Mesenchymal stem cell (in vitro differentiated cells and primary cell): ENCODE measurements around the gene SLC25A29.
A peak's percentile ranks its signal among the peaks of the same experiment; 100 is the strongest.

Experiments
- DNase-seq: peaks from one replicate; pipeline ENCODE4 v3.0.0-alpha.2; 2013
- H2AFZ ChIP-seq: one replicate; pipeline ENCODE4 v1.6.1; 2013; ENCODE audit warnings: low read depth, mild to moderate bottlenecking, control low read depth, inconsistent platforms, low read length, moderate library complexity
- H2AK5ac ChIP-seq: 2 replicates; pipeline ENCODE4 v1.6.1; 2013; ENCODE audit warnings: low read length, moderate library complexity, mild to moderate bottlenecking, inconsistent platforms; ENCODE audit not compliant: severe bottlenecking
- H2BK120ac ChIP-seq: one replicate; pipeline ENCODE4 v1.6.1; 2013; ENCODE audit warnings: low read depth, mild to moderate bottlenecking, inconsistent platforms, low read length, moderate library complexity
- H2BK12ac ChIP-seq, 2 experiments: one replicate each; pipeline ENCODE4 v1.6.1; 2013; ENCODE audit warnings: inconsistent platforms in 2 of 2, low read length in 2 of 2, mild to moderate bottlenecking in 2 of 2, moderate library complexity in 2 of 2, control low read depth in 1 of 2
- H2BK15ac ChIP-seq: one replicate; pipeline ENCODE4 v1.6.1; 2013; ENCODE audit warnings: mild to moderate bottlenecking, low read depth, inconsistent platforms; ENCODE audit not compliant: poor library complexity, severe bottlenecking
- H2BK5ac ChIP-seq: 2 replicates; pipeline ENCODE4 v1.6.1; 2013; ENCODE audit warnings: low read depth, mild to moderate bottlenecking, low read length, control low read depth, inconsistent platforms; ENCODE audit not compliant: poor library complexity, severe bottlenecking
- H3K14ac ChIP-seq, 2 experiments: one replicate each; pipeline ENCODE4 v1.6.1; 2013; ENCODE audit warnings: inconsistent platforms in 2 of 2, low read length in 2 of 2, control low read depth in 1 of 2, mild to moderate bottlenecking in 1 of 2, moderate library complexity in 1 of 2
- H3K18ac ChIP-seq, 2 experiments: one replicate each; pipeline ENCODE4 v1.6.1; 2013; ENCODE audit warnings: inconsistent platforms in 2 of 2, low read length in 2 of 2, control low read depth in 1 of 2, low read depth in 1 of 2, mild to moderate bottlenecking in 1 of 2
- H3K23ac ChIP-seq, 2 experiments: one replicate each; pipeline ENCODE4 v1.6.1; 2013; ENCODE audit warnings: inconsistent platforms in 2 of 2, low read length in 2 of 2, mild to moderate bottlenecking in 2 of 2, moderate library complexity in 2 of 2, control low read depth in 1 of 2
- H3K27ac ChIP-seq: 2 replicates; pipeline ENCODE4 v1.5.1; 2013; ENCODE audit warnings: mild to moderate bottlenecking, moderate library complexity, low read length, control low read depth, inconsistent platforms; ENCODE audit not compliant: poor library complexity, severe bottlenecking
- H3K27me3 ChIP-seq, 2 experiments: 2 replicates each; pipeline versions ENCODE4 v1.6.1 to v1.7.0; 2013; ENCODE audit warnings: low read length in 2 of 2, mild to moderate bottlenecking in 2 of 2, moderate library complexity in 2 of 2, control low read depth in 1 of 2, inconsistent platforms in 1 of 2; ENCODE audit not compliant: control insufficient read depth in 1 of 2, insufficient read depth in 1 of 2
- H3K36me3 ChIP-seq, 2 experiments: 2 replicates each; pipeline versions ENCODE4 v1.6.1 to v1.7.0; 2013; ENCODE audit warnings: low read length in 2 of 2, control low read depth in 1 of 2, inconsistent platforms in 1 of 2, low read depth in 1 of 2, mild to moderate bottlenecking in 1 of 2; ENCODE audit not compliant: insufficient read depth in 2 of 2, control insufficient read depth in 1 of 2
- H3K4ac ChIP-seq, 2 experiments: one replicate each; pipeline ENCODE4 v1.6.1; 2013; ENCODE audit warnings: inconsistent platforms in 2 of 2, low read length in 2 of 2, mild to moderate bottlenecking in 2 of 2, moderate library complexity in 2 of 2, control low read depth in 1 of 2, low read depth in 1 of 2
- H3K4me1 ChIP-seq: 2 replicates; pipeline ENCODE4 v1.6.1; 2013; ENCODE audit warnings: low read depth, low read length, control low read depth; ENCODE audit not compliant: control insufficient read depth, insufficient read depth
- H3K4me2 ChIP-seq: 2 replicates; pipeline ENCODE4 v1.6.1; 2013; ENCODE audit warnings: low read length, mild to moderate bottlenecking, inconsistent platforms; ENCODE audit not compliant: poor library complexity, severe bottlenecking
- H3K4me3 ChIP-seq, 2 experiments: 2 replicates each; pipeline versions ENCODE4 v1.5.1 to v1.7.0; 2013; ENCODE audit warnings: low read length in 2 of 2, mild to moderate bottlenecking in 2 of 2, control low read depth in 1 of 2, low read depth in 1 of 2; ENCODE audit not compliant: insufficient read depth in 1 of 2
- H3K79me1 ChIP-seq: replicated peaks from 2 replicates; pipeline ENCODE4 v1.6.1; 2013; ENCODE audit warnings: mild to moderate bottlenecking, control low read depth, low read length, inconsistent platforms; ENCODE audit not compliant: poor library complexity, severe bottlenecking
- H3K9ac ChIP-seq: 2 replicates; pipeline ENCODE4 v1.7.0; 2013; ENCODE audit warnings: mild to moderate bottlenecking, low read length, moderate library complexity
- H3K9me3 ChIP-seq: 2 replicates; pipeline ENCODE4 v1.7.0; 2013; ENCODE audit warnings: mild to moderate bottlenecking, low read length; ENCODE audit not compliant: control insufficient read depth
- H4K8ac ChIP-seq: one replicate; pipeline ENCODE4 v1.6.1; 2013; ENCODE audit warnings: inconsistent platforms, mild to moderate bottlenecking, low read length, moderate library complexity
- H4K91ac ChIP-seq: one replicate; pipeline ENCODE4 v1.6.1; 2013; ENCODE audit warnings: mild to moderate bottlenecking, low read length, inconsistent platforms
- WGBS: methylation state at CpG from one replicate; pipeline ENCODE4 v1.1.7; 2013; ENCODE audit warnings: mixed read lengths; 5-methylcytosine and 5-hydroxymethylcytosine counted together

SLC25A29 gene

DNA sequence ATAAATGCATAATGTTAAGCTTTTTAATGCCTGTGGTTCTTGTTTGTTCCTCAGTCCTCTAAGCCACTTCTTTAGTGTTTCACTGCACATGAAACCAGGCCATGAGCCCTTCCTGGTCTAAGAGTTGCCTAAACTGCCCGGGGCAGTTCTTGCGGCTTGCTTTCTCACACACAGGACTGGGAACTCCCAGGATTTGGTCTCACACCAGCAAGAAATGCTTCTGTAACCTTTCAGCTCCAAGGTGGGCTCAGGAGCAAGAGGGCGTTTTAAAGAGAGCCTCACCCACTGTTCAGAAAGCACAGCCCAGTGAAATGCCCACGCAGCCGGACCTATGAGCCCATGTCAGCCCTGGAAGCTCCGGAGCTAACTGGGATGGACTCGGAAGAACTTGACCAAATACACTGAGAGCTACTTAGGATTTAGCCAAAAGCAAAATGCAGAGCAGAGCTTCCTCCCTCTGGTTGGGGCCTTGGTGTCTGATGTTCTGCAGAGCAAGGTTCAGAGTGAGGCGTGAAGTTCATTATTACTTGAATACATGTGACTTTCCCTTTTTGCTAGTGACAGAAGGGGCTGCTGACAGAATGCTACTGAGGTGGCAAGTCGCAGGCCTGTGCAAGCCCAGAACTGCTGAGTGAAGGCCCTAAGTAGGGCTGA lies 23.4 kb downstream of the SLC25A29 start:
- Histone ChIP-seq H4K91ac (no peak overlapping the region), H3K4ac (no peak overlapping the region), H2BK12ac (no peak overlapping the region), H3K9me3 (no peaks in the 10 kb centered on the region), H3K4me3 (no peak overlapping the region), H3K27me3 (no peaks in the 10 kb centered on the region), H3K23ac (no peak overlapping the region), H2BK120ac (no peak overlapping the region), H3K14ac (no peak overlapping the region), H3K79me1 (peaks cover 32% of the 10 kb centered on the region), H2AFZ (no peak overlapping the region), H2AK5ac (no peak overlapping the region), H4K8ac (no peak overlapping the region), H3K36me3 (peaks cover 5 to 29% of the 10 kb centered on the region in 2 experiments), H3K27ac (no peak overlapping the region), H2BK15ac (no peak overlapping the region), H3K4me1 (peaks cover 35% of the 10 kb centered on the region), H2BK5ac (no peak overlapping the region), H3K18ac (no peak overlapping the region), H3K4me2 (no peak overlapping the region), H3K9ac (no peak overlapping the region)
- DNase-seq: no peak
- 97% methylated on average over 9 of the region's 9 CpGs for WGBS

DNA sequence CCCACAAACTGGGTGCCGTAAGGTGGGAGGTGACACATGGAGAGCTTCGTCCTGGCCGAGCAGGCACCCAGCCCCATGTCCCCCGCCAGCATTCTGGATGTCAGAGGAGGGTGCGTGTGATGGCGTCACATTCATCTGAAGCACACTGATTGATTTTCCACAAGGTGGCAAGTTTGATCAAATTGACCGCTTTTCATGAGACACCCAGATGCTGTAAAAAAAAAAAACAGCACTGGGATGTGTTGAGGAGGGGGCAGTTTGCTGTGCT lies 24.2 kb downstream of the SLC25A29 start:
- Histone ChIP-seq H3K18ac (no peak overlapping the region), H3K9ac (no peak overlapping the region), H2BK5ac (no peak overlapping the region), H3K14ac (no peak overlapping the region), H3K36me3 (peaks cover 13 to 31% of the 10 kb centered on the region in 2 experiments), H3K9me3 (no peaks in the 10 kb centered on the region), H3K27ac (no peak overlapping the region), H3K4me2 (no peak overlapping the region), H3K27me3 (no peaks in the 10 kb centered on the region), H2BK120ac (no peak overlapping the region), H3K4me1 (peaks cover 30% of the 10 kb centered on the region), H3K23ac (no peak overlapping the region), H3K4me3 (no peak overlapping the region), H2BK15ac (no peak overlapping the region), H4K91ac (no peak overlapping the region), H3K79me1 (peaks cover 35% of the 10 kb centered on the region), H2AK5ac (no peak overlapping the region), H2AFZ (no peak overlapping the region), H3K4ac (no peak overlapping the region), H4K8ac (no peak overlapping the region), H2BK12ac (no peak overlapping the region)
- WGBS: 94% methylated on average over 7 of the region's 7 CpGs
- no peak for DNase-seq

GRCh38 chr14:100281286-100282082 lies 24.8 kb downstream of the SLC25A29 start:
- H2BK15ac ChIP-seq: no peak overlapping the region
- H3K14ac ChIP-seq: no peak overlapping the region
- H3K18ac ChIP-seq: no peak overlapping the region
- no peak overlapping the region for H4K91ac ChIP-seq
- H2BK120ac ChIP-seq: no peak overlapping the region
- DNase-seq: no peak
- no peak overlapping the region for H3K4me3 ChIP-seq
- 82% methylated on average over 11 of the region's 11 CpGs for WGBS
- no peak overlapping the region for H3K27ac ChIP-seq
- H2AK5ac ChIP-seq: no peak overlapping the region
- peaks cover 19 to 33% of the 10 kb centered on the region in 2 experiments for H3K36me3 ChIP-seq
- H3K9ac ChIP-seq: no peak overlapping the region
- no peaks in the 10 kb centered on the region for H3K27me3 ChIP-seq
- H4K8ac ChIP-seq: no peak overlapping the region
- peak overlapping the region in 1 of 2 experiments; percentile 3 for H2BK12ac ChIP-seq
- no peak overlapping the region for H2AFZ ChIP-seq
- no peak overlapping the region for H3K4ac ChIP-seq
- peaks cover 26% of the 10 kb centered on the region for H3K4me1 ChIP-seq
- no peak overlapping the region for H3K4me2 ChIP-seq
- H3K9me3 ChIP-seq: no peaks in the 10 kb centered on the region
- H3K23ac ChIP-seq: no peak overlapping the region
- H3K79me1 ChIP-seq: peaks cover 32% of the 10 kb centered on the region
- no peak overlapping the region for H2BK5ac ChIP-seq

GRCh38 chr14:100279563-100279962 lies 26.7 kb downstream of the SLC25A29 start:
- no peak overlapping the region for H3K27ac ChIP-seq

More at GRCh38 chr14:100279563-100279962, 26.7 kb downstream of the SLC25A29 start:
- H2BK15ac ChIP-seq: peak overlapping the region; percentile 40
- no peak overlapping the region for H2AFZ ChIP-seq
- H3K4me2 ChIP-seq: no peak overlapping the region
- H2BK5ac ChIP-seq: no peak overlapping the region
- no peak overlapping the region for H2BK120ac ChIP-seq
- peak overlapping the region in 1 of 2 experiments; percentile 48 for H3K18ac ChIP-seq
- no peak overlapping the region for H3K14ac ChIP-seq
- H3K9me3 ChIP-seq: no peaks in the 10 kb centered on the region
- peaks cover 30% of the 10 kb centered on the region for H3K79me1 ChIP-seq
- H3K23ac ChIP-seq: peak overlapping the region in 1 of 2 experiments; percentile 48
- H4K8ac ChIP-seq: no peak overlapping the region
- no peak overlapping the region for H2BK12ac ChIP-seq
- WGBS: 97% methylated on average over 8 of the region's 8 CpGs
- H3K4ac ChIP-seq: no peak overlapping the region
- H3K4me3 ChIP-seq: no peak overlapping the region
- peaks cover 32 to 35% of the 10 kb centered on the region in 2 experiments for H3K36me3 ChIP-seq
- H3K27me3 ChIP-seq: no peaks in the 10 kb centered on the region
- H3K4me1 ChIP-seq: peaks cover 15% of the 10 kb centered on the region
- no peak for DNase-seq
- H4K91ac ChIP-seq: peak overlapping the region; percentile 78
- H3K9ac ChIP-seq: no peak overlapping the region
- H2AK5ac ChIP-seq: no peak overlapping the region
